22Rv1 (cell line): ENCODE results near the gene C6orf58.

Source experiments
- H3K27ac ChIP-seq: fragments of 450-650 bp; 2 replicates; pipeline ENCODE4 v1.5.1; 2017
- ZFX ChIP-seq: fragments of 450-650 bp; IDR thresholded peaks from 2 replicates; pipeline ENCODE4 v1.6.1; 2017; ENCODE audit warnings: antibody characterized with exemption, borderline replicate concordance
- TF ChIP-seq, protein P1 (sequence below): fragments of 450-650 bp; IDR thresholded peaks from 2 replicates; pipeline ENCODE4 v1.5.1; 2017; ENCODE audit warnings: mild to moderate bottlenecking

Gene C6orf58

DNA sequence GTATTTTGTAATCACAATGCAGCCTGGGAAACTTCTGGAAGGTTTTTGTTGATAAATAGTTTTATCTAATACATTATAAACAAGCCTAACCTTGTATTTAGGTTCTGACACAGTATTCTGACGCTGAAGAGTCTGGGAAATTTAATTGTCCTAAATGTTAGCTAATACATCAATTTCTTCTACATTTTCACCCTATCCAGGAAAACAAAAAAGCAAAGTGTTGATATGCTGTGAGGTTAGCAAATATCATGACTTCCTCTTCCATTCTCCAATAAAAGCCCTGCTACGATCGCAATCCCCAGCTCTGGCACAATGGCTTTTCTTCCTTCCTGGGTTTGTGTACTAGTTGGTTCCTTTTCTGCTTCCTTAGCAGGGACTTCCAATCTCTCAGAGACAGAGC is at the start of gene C6orf58:
Gene C6orf58, plus strand, starts transcription at position 301 of the 400 bp plus-strand sequence. Its CDS starts 12 bp downstream, at position 313.
- H3K27ac ChIP-seq: no peak within 1 kb of the TSS
- TF ChIP-seq, protein P1, sequence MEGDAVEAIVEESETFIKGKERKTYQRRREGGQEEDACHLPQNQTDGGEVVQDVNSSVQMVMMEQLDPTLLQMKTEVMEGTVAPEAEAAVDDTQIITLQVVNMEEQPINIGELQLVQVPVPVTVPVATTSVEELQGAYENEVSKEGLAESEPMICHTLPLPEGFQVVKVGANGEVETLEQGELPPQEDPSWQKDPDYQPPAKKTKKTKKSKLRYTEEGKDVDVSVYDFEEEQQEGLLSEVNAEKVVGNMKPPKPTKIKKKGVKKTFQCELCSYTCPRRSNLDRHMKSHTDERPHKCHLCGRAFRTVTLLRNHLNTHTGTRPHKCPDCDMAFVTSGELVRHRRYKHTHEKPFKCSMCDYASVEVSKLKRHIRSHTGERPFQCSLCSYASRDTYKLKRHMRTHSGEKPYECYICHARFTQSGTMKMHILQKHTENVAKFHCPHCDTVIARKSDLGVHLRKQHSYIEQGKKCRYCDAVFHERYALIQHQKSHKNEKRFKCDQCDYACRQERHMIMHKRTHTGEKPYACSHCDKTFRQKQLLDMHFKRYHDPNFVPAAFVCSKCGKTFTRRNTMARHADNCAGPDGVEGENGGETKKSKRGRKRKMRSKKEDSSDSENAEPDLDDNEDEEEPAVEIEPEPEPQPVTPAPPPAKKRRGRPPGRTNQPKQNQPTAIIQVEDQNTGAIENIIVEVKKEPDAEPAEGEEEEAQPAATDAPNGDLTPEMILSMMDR: no peak
- TF ChIP-seq ZFX: no peak

DNA sequence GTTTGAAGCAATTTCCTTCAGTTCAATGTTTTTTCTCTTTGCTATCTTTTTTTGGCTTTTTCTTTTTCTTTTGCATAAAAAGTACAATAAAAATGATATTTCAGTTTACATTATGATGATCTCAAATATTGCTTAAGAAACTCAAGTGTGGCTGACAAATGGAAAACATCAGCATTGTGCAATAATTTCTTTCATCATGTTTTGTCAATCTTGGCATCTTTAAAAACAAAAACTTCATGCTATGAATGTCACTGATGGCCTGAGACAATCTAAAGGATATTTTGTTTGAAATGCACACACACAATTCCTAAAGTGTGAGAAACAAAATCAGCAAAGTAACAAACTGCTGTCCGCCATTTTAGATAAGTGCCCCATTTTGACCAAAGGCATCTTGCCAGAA is 44.0 kb upstream of the C6orf58 start:
- no peak overlapping the region for H3K27ac ChIP-seq
- no peak for TF ChIP-seq ZFX
- TF ChIP-seq, protein P1: no peak

DNA sequence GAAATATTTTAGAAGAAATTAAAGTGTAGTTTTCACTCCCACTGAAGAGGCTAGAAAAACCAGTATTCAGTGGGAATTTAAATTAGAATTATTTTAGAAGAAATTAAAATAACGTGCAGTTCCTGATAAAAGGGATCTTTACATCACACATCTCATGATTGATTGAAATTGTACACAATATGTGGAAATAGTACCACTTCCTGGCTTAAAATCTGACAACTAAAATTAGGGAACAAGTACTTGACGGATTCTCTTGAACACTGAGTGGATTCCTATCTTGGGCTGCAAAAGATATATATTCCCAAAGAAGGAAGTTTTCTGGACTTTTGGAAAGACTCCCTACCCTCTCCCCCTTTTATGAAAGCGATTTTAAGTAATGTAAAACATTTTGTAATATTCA is 43.2 kb upstream of the C6orf58 start:
- no peak overlapping the region for H3K27ac ChIP-seq
- TF ChIP-seq, protein P1: no peak
- no peak for TF ChIP-seq ZFX

DNA sequence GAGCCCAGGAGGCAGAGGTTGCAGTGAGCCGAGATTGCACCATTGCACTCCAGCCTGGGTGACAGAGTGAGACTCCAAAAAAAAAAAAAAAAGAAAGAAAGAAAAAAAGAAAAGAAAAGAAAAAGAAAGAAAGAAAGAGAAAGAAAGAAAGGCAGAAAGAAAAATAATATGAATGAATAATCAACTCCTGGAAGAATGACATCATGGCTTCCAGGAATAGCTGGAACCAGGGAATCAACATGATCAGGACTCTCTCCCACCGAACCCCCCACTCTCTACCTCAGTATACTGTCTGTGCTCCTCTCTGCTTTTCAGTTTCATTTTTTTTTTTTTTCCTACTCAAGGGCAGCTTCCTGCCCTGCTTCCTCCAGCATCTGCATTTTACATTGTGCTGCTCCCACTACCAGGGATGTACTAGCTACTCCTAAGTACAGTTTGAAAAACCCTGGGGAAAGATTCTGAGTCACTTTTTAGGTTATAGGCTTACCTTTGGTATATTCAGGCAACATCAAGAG is 38.2 kb upstream of the C6orf58 start:
- TF ChIP-seq, protein P1: no peak
- TF ChIP-seq ZFX: no peak
- H3K27ac ChIP-seq: no peak overlapping the region

DNA sequence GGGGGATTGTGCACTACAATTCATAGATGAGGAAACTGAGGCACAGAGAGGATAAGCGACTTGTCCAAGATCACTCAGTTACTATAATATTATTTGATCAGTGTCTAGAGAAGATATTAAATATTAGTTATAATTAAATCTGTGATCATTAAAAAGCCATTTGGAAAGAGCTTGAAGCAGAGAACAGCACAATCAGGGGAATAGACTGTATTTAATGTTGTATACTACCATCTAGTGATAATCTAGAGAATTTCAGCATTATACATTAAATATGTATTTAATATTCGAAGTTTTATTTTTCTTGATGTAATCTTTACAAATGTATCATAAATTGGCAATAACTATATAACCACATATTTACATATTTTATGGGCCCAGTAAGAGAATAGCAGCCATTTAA is 37.7 kb upstream of the C6orf58 start:
- no peak overlapping the region for H3K27ac ChIP-seq
- TF ChIP-seq, protein P1: peak; percentile 57
- TF ChIP-seq ZFX: no peak

DNA sequence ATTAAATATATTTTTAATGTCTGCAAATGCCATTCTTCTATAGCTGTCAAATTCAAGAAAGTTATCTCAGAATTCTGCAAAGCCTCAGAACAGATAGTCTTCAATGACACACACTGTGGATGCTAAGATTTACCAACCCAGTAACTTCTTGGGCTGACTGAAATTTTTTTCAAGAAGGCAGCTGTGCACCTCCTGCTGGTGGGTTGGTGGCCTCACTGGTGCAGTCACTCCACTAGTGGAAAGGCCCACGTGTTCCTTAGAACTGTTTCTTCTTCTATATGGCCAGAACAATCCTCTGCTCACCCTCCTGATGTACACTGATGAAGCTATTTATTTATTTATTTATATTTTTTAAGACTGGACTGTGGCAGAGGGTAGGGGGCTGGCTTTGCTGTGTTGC is 29.8 kb upstream of the C6orf58 start:
- no peak overlapping the region for H3K27ac ChIP-seq
- TF ChIP-seq ZFX: no peak
- TF ChIP-seq, protein P1: peak; percentile 36

DNA sequence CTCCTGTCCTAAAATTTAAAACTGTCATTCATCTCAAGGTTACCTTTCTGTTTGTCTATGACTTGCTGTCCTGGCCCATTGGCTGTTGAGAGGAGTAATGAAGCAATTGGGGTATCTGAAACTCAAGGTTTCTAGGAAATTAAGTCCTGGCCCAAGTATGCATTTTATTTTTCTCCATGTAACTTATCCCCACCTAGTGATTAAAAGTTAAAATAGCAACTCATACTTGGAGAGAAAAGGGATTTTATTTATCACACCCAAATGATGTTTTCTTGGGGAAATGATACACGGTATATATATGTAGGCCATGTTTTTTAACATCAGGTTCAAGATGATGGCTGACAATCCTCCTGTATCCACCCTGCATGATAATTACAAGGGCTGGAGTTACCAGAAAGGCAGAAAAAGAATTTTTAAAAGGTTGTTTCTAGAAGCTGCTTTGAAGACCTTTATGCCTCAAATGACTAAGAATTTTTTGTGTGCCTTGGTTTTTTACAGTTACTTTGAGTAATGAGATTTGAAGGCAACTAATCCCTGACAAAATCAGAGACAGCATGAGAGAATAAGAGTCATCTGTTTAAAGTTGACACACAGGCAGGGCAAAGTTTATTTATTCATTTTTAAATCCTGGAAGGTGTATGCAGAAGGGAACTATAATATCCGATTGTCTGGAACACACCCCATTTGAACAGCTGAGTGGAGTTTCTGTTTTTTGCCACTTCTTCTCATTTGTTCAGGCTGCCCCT is 28.9 kb upstream of the C6orf58 start:
- H3K27ac ChIP-seq: no peak overlapping the region
- TF ChIP-seq, protein P1: peak; percentile 18; the same call in 1 of the 2 replicates
- no peak for TF ChIP-seq ZFX
